Measurements from ENCODE around the gene POLR2C.
A peak's percentile ranks its signal among the peaks of the same experiment; 100 is the strongest.

The POLR2C gene

DNA sequence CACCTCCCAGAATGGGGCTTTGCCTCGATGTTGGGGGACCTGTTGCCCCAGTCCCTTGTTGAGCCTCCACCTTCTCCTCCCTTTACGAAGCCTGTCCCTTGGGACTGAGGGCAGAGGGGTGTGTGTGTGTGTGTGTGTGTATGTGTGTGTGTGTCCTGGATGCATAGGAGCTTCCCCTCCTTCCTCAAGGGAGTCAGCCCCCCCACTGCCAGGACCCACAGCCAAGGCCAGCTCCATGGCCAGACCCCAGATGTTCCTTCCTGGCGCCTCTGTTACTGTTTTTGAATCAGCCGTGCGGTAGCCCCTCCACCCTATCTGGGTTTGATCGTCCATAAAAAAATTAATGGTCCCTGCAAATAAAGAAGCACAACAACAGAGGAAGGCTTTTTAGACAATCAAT is 41.5 kb downstream of the POLR2C start:
- DNase-seq (ENCODE audit: low read depth) = no peak

DNA sequence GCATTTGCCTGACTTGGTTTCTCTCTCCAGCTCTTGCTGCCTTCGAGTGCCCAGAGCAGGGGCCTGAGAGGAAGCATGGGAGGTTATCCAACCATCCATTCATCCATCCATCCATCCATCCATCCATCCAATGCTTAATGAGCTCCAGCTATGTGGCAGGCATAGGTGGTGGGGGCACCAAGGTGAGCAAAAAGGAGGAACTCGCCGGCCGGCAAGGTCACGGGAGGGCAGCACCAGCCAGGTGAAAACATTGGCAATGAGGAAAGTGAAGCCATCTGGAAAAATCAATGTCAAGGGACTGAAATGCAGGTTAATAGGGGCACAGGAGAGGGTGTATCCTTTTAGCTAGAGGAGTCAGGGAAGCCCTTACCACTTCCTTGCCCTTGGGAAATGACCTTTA is 42.0 kb downstream of the POLR2C start:
- DNase-seq (ENCODE audit: low read depth) = no peak

DNA sequence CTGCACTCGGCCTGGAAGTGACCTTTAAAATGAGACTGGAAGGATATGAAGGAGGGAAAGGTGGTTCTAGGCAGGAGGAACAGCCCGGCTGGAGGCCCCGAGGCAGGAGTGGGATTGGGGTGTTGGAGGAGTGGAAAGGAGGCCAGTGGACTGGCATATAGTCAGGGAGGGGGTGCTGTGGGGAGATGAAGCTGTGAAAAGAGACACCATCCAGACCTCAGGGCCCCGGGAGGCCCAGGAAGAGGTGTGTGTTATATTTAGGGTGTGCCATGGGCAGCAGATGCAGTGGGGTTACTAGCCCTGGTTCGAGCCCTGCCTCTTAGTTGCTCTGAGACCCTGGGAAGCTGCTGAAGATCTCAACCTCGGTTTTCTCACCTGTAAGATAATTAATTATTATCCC is 42.7 kb downstream of the POLR2C start:
- no peak for DNase-seq (ENCODE audit: low read depth)

DNA sequence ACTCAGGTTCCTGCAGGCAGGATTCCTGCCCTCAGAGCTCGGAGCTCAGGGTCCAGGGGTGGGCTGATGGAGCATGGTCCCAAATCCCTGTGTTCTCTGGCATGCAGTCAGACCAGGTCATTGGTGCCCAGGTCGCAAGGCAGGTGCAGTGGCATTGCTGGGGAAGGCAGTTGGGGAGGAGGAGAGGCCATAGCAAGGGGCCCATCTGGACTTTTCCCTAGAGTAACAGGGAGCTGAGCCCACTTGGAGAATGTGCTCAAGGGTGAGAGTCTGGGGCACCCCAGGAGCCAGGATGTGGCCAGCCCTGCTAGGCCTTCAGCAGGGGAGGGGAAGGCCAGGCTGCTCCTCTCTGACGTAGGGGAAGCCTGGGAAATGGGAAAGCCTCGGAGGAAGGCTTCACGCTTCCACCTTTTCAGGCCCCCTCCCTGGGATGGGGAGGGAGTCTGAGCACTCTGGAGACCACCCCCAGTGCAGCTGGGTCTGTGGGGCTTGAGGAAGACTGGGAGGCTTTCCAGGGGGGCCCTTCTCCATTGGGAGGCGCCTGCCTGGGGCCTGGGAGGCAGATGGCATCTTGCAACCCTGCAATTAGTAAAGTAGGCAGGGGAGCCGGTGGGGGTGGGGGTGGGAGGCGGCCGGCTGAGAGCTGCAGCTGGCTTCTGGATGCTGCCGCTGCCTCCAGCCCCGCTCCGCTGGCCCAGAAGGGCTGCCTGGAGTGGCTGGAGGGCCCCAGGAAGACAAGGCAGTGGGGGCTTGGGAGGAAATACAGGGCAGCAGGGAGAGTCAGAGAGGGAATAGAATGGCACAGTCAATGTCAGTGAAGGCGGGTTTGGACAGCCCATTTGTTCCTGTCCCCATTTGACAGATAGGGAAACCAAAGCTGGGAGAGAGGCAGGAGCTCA is 44.9 kb downstream of the POLR2C start:
- DNase-seq (ENCODE audit: low read depth) = no peak

DNA sequence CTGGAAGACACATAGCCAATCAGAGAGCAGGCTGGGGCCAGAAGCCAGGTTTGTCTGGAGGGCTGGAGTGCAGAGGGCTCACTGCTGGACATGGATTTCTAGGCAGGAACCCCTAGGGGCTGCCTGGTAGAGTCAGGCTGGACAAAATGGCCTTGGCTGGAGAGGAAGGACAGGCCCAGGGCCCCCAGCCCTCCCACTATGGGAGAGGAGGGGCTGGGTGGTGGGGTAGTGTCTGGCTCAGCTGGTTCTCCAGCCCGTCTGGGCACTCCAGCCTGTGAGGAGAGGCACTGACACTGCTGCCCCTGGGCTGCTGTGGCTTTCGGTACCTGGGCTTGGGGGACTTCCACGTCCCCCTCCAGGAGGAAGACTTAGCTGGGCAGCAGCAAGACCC is 45.6 kb downstream of the POLR2C start:
- DNase-seq (ENCODE audit: low read depth) = no peak

DNA sequence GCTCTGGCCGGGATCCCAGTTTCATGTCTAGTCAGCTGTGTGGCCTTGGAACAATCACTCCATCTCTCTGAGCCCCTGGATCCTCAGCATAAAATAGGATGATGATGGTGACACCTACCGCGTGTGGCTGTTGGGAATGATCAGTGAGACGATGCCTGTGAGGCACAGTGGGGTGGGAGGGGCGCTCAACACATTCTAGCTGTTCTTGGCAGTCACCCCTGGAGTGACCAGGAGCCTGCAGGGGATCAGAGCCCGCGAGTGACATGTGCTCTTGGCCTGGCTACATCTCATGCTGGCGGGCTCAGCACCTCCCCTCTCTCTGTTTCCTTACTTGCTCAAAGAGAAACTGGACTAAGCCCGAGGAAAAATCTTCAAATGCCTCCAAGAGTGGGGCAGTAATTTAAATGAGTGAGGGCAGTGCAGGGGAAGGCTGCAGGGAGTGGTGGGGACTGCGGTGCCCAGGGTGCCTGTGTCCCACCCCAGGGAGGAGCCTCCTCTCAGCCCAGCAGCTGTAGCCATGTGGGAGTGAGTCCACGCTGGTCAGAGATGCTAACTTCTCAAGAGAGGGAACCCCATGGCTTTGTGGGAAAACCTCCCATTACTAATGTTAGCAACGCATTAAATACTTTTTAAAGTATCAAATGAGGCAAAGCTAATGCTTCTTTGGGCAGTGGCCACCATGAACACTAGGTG is 46.9 kb downstream of the POLR2C start:
- no peak for DNase-seq (ENCODE audit: low read depth)

DNA sequence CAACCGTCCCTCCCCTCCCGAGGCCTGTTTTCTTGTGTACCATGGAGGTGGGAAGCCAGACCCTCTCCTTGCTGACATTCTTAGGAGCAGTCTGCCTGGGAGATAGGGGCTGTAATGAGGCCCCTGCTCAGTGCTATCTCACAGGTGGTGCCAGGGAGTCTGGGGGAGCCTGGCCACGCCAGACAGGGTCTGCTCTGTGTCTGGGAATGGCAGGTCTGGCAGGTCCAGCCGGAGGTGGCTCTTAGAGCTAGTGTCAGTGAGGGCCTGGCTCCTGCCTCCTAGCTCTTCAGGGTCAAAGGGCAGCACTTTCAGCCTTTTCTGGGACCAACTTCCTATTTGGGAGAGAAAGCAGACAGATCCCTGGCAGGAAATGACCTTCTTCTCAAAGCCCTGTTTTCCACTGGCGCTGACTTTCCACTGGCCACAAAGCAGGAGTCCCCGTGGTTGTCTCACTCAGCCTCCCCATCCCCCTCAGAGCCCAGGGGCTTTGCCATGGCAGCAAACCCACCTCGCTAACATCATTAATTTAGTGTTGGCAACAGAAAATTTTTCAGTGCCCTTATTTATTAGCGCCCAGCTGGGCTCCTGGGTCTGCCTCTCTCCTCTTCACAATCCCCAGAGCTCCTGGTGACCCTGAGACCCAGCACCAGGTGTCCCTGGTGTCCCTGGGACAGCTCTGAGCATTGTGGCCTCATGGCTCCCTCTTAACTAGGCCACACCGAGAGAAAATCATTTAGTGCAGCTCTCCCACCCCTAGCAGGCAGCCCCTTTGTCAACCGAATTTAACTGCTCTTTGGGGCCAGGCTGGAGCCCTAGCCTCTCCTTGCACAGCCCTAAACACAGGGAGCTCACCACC is 47.8 kb downstream of the POLR2C start:
- no peak for DNase-seq (ENCODE audit: low read depth)

DNA sequence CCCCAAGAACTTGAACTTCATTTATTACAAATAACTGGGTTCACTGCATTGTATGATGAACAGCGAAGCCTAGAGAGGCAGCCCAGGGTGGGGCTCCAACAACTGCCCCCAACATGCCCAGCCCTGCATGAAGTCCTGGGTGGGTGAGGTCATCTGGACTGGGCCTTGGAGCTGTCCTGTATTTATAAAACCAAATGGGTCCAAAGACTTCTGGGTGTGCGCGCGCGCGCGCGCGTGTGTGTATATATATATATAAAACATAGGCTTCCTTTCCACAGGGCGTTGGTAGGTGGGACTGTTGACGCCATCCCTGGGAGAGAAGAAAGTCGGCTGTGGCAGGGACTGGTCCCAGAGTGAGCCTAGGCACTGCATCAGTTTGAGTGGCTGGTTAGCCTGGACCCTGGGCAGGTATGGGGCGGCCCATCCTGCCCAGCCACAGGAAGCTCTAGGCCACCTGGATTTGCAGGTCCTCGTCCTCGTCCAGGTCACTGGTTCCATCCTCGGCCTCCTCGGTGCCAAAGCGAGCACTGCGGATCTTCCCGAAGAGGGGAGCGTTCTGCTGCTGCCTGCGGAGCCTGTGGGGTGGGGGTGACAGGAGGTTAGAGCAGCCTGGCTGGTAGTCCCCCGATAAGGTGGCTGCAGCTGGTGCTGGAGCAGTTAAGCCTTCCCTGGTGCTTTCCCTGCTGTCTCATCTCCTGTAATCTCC is 50.0 kb downstream of the POLR2C start:
- no peak for DNase-seq (ENCODE audit: low read depth)

DNA sequence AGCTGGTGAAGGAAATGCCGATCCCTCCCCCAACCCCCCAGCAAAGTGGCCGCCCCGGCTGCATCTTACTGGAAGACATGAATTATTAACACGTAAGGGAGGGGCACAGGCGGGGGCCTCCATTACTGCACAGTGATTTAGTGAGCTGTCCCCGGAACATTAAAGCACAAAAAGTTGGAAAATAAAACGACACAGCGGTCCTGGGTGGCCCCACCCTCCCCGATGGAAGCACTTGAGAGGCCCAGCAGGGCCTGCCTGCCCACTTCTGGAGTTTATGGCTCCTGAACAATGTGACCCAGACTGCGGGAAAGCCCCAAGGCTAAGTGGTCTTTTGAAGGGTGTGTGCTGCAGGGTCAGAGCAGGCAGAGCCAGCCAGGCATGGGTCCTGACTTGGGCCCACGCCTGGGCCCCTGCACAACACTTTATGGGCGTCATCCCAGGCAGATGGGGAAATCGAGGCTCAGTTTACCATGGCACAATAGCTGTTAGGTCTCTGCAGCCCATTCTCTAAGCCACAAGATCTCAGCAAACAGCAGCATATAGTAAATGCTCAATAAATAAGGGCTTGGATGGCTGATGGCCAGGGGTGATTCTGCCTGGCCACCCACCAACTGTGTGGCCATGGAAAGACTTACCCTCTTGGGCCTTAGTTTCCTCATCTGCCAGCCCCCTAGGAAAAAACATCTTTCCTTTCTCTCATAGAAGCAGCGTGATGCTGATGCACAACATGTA is 51.1 kb downstream of the POLR2C start:
- DNase-seq (ENCODE audit: low read depth) = no peak

DNA sequence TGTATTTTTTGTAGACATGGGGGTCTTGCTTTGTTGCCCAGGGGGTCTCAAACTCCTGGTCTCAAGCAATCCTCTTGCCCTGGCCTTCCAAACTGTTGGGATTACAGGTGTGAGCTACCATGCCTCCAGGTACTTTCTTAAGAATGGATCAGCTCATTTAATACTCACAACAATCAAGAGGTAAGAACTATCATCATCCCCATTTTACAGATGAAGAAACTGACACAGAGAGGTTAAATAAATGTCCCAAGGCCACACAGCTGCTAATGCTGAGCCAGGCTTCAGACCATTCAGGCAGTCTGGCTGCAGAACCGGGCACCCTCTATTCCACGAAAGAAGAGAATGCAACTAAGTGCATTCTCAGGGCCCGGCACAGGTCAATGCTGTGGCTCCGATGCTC is 51.9 kb downstream of the POLR2C start:
- no peak for DNase-seq (ENCODE audit: low read depth)

DNA sequence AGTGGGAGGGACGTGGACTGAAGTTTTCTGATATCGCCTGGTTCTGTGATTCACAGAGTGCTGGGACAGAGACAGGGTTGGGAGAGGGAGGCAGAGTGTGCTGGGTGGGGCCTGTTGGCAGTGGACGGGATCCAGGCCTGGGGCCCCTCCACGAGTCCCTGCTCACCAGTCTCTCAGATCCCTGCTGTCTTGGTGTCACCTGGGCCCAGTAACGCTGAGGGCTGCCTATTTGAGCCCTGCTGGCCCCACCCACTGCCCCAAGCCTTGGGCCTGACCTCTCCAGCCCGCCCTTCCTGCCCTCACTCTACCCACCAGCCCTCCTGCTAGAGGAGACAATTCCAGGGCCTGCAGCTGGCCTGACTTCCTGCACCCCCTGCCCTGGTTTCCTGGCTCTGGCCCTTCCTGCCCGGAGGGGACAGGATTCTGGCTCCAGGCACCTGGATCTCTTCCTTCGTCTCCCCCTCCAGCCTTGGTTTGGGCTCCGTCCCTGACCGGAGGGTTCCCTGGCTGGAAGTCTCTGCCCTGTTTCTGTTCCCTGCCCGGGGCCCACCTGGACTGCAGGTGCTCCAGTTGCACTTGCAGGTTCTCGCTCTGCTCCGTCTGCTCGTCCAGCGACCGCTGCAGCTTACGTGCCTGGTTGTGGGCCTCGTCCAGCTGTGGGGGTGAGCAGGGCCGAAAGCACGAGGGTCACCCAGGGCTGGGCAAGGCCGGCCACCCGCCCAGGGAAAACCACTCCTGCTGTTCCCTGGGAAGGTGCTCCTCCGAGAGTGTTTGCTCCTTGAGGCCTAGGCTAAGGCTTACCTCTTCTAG is 52.5 kb downstream of the POLR2C start:
- no peak for DNase-seq (ENCODE audit: low read depth)

DNA sequence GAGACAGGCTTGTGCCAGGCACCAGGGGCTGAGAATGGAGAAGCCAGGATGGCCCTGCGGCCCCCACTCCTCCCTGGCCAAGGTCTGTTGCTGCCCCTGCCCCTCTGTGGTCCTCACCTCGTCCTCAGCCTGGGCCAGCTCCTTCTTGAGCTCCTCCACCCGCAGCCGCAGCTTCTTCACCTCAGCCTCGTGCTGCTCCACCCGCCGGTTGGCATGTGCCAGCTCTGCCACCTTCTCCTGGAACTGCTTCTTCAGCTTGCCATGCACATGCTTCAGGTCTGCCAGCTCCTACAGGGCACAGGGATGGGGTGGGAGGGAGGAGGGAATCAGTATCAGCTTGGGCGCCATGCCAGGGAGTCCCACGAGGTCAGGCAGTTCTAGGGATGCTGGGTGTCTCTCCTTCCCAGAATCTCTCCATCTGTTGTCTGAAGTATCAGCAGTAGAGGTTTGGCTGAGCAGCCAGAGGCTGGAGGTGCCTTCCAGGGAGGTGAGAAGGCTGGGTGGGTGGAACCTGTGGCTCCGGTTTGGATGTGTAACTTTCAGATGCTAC is 53.8 kb downstream of the POLR2C start:
- DNase-seq (ENCODE audit: low read depth) = no peak

DNA sequence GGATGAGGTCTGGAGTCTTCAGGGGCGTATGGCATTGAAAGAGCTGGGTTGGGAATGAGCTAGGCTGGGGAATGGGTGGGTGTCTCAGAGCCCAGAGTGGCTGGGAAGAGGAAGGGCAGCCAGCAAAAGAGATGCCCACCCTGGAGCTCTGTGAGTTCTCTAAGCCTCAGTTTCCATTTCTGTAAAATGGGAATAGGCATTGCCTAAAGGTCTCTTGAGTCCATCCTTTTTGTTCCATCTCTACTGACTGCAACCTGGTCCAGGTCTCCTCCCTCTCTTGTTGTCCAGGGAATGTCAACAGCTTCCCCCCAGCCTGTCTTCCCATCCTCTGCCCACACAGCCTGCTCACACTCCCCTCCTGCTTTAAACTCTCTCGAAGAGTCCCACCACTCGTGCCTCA is 54.3 kb downstream of the POLR2C start:
- DNase-seq (ENCODE audit: low read depth) = no peak

DNA sequence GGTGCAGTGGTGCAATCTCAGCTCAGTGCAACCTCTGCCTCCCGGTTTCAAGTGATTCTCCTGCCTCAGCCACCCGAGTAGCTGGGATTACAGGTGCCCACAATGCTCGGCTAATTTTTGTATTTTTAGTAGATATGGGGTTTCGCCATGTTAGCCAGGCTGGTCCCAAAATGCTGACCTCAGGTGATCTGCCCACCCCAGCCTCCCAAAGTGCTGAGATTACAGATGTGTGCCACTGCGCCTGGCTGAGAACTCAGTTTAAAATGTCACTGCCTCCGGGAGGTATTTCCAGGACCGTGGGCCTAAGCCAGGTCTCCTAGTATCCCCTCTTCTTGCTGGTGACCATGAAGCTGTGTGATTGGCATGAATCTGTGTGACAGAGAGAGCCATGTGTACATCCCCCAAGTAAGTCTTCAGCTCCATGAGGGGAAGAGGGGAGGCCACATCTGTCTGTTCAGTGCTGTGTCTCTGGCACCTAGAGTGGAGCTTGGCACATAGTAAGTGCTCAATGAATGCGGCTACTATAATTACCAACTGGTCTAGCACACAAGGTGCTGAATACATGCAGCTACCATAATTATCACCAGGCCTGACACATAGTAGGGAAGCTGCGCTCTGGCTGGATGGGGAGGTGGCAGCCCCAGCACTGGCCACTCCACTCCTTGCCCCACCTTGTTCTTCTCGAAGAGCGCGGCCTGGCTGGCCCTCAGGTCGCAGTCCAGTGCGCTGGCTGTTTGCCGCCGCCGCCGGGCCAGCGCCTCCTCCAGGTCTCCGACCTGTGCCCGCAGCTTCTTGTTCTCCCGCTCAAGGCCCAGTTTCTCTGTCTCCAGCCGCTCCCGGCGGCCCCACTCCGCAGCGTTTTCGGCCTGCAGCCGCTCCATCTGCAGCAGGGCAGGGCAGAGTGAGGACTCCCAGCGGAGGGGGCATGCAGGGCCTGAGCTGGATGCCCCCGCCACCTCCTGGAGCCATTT is 55.2 kb downstream of the POLR2C start:
- DNase-seq (ENCODE audit: low read depth) = no peak

DNA sequence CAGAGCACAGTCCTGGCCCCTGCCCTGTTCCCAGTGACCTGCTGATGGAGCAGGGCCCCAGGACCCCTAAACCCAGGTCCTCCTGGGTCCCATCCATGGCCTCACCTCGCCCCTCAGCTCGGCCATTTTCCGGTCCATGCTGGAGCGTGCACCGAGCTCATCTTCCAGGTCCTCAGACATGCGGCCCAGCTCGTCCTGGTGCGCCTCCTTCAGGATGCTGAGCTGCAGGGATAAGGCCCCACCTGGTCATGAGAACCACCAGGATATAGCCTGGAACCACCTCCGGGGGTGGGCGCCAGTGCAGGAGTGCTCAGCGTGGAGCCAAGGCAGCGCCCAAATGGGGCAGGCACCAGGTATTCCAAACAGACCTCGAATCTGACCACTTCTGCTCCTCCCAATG is 56.0 kb downstream of the POLR2C start:
- no peak for DNase-seq (ENCODE audit: low read depth)

DNA sequence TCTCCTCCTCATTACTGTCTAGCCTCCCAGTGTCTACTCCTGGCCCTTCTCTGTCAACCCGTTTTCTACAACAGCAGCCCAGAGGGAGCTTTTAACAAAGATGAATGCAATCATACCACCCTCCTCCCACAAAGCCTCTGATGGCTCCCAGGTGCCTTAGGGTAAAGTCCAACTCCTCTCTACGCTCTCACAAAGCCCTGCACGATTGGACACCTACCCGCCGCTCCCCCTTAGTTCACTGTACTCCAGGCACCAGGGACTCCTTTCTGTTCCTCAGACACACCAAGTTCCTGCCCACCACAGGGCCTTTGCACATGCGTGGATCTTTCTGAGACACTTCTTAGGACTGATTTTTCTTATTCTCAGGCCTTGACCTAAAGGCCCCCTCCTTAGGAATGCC is 56.4 kb downstream of the POLR2C start:
- DNase-seq (ENCODE audit: low read depth) = no peak

DNA sequence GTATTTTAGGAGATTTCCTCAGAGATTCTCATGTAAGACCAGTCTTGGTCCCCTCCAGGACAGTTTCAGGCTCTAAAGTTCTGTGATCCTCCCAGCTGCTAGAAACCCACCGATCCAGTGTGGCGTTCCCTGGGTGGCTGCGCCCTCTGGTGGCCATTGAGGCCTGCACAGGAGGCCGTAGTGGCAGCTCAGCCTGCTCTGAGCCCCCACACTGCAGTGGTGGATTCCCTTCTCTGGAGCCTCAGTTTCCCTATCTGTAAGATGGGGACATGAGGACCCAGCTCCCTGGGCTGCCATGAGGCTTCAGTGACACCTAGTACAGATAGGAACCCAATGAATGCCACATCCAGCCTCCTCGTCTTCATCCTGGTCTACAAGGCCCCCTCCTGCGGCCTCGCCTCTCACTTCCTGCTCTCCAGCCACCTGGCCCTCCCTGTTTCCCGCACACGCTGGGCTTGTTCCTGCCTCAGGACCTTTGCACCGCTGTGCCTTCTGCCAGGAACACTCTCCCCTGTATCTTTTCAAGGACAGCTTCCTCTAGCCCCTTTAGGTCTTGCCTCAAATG is 57.4 kb downstream of the POLR2C start:
- DNase-seq (ENCODE audit: low read depth) = peak; percentile 65
